HG03196 (cell line): ENCODE data around the gene WSCD1.

Experiments
- ATAC-seq: cut with Tn5 transposase; IDR thresholded peaks from one replicate; pipeline ENCODE4 v1.9.1; 2021; ENCODE audit not compliant: unreplicated experiment

Gene WSCD1

DNA sequence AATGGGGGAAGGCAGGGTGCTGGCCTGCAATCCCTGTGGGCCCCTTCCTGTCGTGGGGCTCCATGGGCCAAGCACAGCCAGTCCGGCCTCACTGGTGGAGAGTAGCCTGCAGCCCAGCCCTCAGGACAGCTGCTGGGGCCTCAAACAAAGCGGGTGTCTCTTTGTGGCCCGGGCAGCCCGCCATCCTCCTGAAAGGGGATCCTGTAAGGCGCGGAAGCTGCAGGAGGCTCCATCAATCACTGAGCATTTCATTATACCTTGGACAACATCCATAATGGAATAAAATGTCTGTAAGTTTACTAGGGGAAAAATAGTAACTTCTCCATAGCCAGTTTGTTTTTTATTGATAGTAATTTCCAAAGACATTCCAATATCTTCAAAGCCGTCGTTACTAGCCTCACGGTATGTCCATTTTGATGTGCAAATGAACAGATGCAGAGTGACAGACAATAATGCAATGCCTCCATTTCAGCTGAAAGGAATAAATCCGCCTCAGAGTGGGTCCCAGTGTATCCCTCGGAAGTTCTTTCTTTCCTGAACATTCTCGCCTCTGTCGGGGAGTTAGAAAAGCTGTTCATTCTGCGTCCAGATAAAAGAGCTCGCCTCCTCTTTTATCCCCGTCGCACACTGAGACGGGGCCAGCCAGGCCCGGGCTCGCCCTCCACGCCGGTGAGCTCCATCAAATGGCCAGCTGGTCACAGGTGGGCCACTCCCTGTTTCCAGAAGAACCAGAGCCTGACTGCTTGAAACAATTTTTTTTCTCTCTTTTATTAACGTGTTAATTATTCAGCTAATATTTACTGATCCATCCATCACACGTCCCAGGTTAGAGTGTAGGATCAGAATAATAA is 14.4 kb downstream of the WSCD1 start:
- no peak for ATAC-seq

- ATAC-seq = no peak
Observed at GRCh38 chr17:6085812-6086211, 15.6 kb downstream of the WSCD1 start.

DNA sequence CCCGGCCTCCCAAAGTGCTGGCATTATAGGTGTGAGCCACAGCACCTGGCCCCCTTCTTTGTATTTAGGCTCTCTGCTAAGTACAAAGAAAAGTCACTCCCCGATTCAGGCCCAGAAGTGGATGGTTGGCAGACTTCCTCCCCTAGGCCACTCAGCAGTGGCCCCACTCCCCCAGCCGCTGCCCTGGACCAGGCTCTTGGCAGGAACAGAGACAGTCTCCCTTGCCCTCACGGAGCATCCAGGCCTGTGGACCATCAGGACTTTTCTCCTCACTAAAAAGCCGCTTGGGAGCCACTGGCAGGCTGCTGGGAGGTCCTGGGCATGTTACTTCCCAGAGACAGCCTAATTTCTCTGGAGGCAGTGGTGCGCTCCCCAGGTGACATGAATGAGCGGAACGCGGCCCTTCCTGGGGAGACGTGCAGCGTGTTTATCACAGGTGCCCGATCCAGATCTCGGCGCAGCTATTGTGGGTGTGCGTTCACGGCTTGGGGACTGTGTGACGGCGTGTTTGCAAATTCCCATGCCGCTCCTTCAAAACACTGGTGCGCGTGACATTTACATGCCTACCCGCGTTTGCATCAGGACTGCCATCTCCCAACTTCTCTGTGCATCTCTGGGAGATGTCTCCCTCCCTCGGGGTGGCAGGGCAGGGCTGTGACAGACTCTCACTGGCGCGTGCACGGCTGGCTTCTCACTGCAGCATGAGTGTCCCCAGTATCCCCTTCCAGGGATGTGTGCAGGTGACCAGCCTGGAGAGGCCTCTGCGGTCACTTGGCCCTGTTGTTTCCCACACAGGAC is 16.6 kb downstream of the WSCD1 start:
- no peak for ATAC-seq

DNA sequence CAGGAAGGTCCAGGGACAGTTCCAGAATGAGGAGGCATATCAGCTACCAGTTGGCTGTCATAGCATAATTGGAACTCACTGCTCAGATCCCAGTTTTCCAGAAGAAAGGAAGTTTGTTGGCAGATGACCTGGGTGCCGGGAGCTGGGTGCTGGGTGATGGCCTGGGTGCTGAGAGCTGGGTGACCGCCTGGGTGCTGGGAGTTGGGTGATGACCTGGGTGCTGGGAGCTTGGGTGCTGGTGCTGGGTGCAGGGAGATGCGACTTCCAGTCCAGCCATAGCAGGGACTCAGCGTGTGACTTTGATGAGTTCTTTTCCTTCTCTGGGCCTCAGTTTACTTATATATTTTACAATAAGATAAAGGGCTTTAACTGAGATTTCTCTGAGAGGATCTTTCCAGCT is 18.0 kb downstream of the WSCD1 start:
- no peak for ATAC-seq

- ATAC-seq = no peak
Observed at GRCh38 chr17:6090253-6090652, 20.1 kb downstream of the WSCD1 start.

DNA sequence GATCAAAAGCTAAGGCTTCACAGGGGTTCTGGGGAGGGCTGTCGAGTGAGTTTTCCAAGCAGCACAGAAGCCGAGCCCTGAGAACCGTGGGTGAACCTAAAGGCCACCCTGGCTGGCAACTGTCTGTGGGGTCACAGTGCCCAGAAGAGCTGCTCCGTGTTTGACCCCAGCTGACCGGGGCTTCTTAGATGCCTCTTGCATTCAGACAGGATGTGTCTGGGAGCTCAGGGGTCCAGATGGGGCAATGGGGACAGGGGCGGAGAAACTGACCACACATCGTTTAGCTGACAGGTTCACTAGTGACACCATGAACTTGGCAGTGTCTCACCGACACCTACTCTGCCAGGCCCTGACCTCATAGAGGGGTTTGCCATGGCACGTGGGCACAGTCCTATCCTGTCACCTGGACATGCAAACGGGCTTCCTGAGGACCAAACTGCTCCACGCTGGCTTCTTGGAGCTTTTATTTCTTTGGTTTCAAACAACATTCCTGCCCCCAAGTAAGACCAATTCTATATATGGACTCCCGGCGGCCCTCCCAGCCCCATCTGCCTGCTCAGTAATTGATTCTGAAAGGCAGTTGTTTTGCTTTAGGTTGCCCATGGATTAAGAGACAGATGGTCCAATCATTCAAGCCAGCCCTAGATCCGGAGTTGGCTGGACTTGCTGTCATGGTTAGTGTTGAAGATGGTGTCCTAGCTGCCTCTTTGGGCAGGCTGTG is 22.2 kb downstream of the WSCD1 start:
- no peak for ATAC-seq

DNA sequence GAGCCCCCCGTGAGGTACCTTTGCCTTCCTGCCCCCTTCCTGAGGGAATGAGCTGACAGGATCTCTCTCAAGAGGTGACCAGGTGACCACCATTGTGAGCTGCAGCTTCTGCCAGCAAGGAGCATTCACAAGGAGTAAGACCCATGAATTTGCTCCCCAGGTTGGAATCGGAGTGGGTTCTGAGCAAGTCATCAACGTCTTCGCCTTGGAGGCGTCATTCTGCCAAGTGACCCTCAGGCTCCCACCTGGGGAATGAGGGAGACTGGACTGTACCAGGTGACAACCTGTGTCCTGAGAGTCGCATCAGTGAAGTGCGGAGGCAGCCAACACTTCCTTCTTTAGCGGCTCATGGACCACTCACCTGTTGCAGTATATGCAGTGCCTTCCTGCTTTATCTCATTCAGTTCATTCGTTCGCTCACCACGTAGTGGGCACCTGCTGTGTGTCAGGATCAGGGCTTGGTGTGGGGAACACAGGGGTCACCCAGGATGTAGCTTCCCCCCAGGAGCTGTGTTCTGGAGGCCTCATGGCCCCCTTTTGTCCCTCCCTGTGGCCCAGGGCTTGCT is 22.8 kb downstream of the WSCD1 start:
- ATAC-seq = no peak

GRCh38 chr17:6094453-6094852 is 24.3 kb downstream of the WSCD1 start:
- ATAC-seq = no peak

GRCh38 chr17:6094926-6095325 is 24.7 kb downstream of the WSCD1 start:
- no peak for ATAC-seq

DNA sequence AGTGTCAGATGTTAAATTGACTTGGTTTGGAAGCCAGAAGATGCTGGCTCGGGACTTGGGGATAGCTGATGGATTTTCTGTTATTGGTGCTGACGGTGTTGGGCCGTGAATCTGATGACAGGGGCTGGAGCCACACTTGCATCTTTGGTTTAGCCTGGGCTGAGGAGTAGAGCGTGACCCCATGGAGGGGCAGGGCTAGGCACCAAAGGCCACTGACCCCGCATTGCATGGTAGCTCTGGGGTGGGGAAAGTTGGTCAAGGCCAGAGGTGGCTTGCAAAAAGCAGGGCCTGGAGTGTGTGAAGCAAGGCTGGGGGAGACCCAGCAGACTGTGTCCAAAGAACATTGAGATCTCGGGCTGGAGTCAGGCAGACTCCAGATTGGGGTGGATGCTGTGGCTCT is 25.3 kb downstream of the WSCD1 start:
- ATAC-seq = no peak

DNA sequence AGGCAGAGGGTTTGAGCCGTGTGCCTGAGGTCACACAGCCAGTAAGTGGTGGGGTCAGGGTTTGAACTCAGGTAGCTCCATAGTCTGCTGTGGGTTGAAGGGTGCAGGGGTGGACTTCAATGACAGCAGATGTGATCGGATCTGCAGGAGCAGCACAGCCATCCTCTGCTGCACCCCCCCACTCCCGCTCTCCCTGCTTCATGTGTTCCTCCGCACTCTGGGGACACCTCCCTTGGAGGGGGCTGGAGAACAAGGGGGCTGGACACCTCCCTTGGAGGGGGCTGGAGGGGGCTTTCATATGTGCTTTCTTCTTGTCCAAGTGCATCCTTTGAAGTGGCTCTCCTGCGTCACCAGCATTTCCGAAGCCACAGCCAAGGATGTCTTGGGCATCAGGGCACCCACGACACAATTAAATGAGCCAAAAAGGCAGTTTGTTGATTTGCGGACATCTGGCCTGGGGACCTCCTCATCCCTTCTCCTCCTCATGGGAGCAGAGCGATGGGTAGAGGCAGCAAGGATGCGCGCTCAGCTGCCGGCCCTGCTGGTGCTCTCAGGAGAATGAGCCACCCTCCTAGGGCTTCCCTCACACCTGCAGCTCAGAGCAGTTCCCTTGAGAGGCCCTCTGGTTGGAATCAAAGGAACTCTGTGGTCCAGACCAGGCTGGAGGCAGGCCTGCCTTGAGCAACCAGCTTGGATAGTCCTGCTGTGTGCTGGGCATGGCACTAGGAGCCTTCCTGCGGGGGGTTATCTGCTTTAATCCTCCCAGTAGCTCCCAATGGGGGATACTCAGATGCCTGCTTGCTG is 26.2 kb downstream of the WSCD1 start:
- no peak for ATAC-seq

- no peak for ATAC-seq
Observed at GRCh38 chr17:6097005-6097279, 26.8 kb downstream of the WSCD1 start.

DNA sequence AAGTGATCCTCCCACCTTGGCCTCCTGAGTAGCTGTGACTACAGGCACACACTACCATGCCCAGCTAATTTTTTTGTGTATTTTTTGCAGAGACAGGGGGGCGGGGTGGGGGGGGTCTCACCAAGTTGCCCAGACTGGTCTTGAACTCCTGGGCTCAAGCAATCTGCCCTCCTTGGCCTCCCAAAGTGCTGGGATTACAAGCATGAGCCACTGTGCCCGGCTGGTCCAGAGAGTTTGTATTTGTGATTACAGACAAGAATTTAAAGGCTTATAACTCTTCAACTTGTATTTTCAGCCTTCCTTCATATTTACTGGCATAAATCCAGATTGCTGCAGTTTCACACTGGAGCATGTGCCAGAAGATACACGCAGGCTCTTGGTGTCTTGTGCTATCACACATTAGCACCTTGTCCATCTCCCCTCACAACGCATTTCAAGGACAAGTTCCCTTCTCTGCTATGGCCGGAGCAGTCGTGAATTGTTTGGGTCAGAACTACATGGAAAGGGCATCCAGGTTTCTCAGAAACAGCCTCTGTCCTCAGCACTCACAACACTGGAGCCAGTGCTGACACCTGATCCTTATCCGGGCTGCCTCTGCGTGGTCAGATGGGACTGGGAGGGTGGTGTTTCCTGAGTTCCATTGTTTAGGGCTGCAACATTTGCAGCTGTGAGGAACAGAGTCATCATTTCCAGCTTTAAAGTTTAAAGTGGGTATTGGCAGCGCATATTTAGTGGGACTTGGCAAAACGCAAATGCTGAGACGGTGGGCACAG is 28.1 kb downstream of the WSCD1 start:
- no peak for ATAC-seq

DNA sequence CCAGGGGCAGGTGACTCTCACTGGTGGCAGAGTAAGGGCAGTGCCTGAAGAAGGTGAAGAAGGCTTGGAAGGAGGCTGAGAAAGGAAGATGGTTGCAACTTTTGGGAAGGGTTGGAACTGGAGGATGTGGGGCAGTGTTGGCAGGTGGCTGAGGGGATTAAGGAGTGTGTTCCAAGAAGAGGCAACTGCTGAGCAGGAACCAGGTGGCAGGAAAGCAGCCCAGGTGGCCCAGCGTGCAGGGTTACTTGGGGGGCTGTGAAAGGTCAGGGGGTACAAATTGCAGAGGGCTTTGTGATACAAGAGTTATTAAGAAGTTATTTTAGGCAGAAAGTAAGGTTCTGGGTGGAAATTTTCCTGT is 28.6 kb downstream of the WSCD1 start:
- ATAC-seq = no peak

GRCh38 chr17:6099492-6099891 is 29.3 kb downstream of the WSCD1 start:
- no peak for ATAC-seq

- no peak for ATAC-seq
Observed at GRCh38 chr17:6100146-6100545, 30.0 kb downstream of the WSCD1 start.

DNA sequence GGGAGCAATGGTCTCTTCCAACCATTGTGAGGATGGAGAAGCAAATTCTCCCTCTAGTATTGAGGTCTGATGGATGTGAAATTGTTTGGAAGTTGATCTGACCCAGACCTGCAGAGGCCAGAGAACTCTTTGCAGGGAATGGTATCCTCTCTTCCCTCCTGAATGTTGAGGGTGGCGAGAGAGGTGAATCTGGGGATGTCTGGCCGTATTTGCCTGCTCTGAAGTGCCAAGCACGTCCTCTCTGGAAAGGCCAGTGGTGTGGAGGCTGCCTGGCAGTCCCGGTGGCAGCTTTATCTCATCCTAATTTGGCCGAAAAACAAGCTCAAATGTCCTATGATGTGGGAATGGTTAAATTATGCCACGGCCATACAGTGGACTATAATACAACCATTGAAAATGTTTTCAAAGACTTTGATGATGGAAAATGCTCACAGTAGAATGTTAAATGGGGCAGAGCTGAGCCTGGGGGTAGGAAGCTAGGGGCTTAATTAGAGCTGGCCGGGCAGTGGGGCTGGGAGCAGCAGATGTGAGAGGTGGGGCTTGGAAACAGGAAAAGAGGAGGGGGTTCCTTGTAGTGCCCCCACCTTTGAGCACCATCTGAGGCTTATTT is 30.8 kb downstream of the WSCD1 start:
- no peak for ATAC-seq

- ATAC-seq = no peak
Observed at GRCh38 chr17:6101706-6102105, 31.5 kb downstream of the WSCD1 start.

DNA sequence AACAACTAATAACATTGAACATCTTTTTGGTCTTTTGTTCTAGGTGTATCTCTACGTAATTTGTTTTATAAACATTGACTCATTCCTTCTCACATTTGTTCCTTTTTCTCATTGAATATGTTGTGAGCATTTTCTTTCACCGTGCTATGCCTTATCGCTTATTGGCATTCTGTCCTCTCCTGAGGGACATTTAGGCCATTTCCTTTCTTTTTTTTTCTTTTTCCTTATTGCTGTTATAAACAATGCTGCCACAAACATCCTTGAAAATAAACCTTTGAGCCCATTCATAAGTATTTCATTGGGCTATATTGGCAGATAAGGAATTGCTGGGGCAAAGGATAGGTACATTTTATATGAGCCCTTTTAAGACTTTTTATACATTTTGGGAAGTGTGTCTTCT is 32.4 kb downstream of the WSCD1 start:
- no peak for ATAC-seq
